Measurements from ENCODE around the gene AATF. TPM values are rescaled to one million over a fixed set of nuclear protein-coding genes. Genes with fewer than 3 reads are reported as not detected.
A peak's percentile ranks its signal among the peaks of the same experiment; 100 is the strongest.

The AATF gene
- total RNA-seq, 6 experiments from 2014 or later, result 13.2 to 19.5 (median 16.7) TPM

DNA sequence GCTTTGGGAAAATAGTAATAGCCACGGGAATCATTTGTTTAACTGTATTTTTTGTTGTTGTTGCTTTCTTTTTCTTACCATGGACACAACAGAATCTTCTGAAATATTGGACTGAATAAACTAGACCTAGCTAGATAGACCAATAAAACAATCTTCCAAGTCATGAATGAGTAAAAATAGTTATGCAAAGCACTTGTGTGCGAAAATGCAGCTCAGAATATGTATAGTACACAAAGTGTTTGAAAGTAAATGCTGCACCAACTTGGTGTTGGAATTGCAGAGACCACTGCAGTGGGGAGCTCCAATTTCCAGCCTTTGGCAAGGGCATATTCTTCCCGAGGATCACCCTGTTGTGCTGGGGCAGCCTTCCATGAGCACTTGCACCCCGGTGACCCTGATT lies 68.0 kb downstream of the AATF start:
- Histone ChIP-seq H3K9me3 (no peaks in the 10 kb centered on the region), H3K27me3 (no peaks in the 10 kb centered on the region), H3K4me3 (no peak overlapping the region), H3K27ac (no peak overlapping the region), H3K36me3 (no peaks in the 10 kb centered on the region), H3K4me1 (peaks cover 0 to 18% (median 7%) of the 10 kb centered on the region in 4 donors)
- DNase-seq (no peak), ATAC-seq (no peak)
- intact Hi-C loops (cut with DNase I), result no loop called here
- TF ChIP-seq CTCF (IDR thresholded peaks at IDR 0.05) (no peak), POLR2A (IDR thresholded peaks at IDR 0.05) (no peak)
- WGBS (ENCODE audit: insufficient coverage, low coverage, low lambda C conversion rate, missing lambda C conversion rate), result 73% methylated on average over 4 of the region's 4 CpGs

GRCh38 chr17:37017404-37017803 lies 68.7 kb downstream of the AATF start:
- DNase-seq (no peak), ATAC-seq (no peak)
- Histone ChIP-seq H3K27me3 (no peaks in the 10 kb centered on the region), H3K36me3 (no peaks in the 10 kb centered on the region), H3K4me3 (no peak overlapping the region), H3K27ac (no peak overlapping the region), H3K4me1 (peaks cover 0 to 18% (median 7%) of the 10 kb centered on the region in 4 donors), H3K9me3 (no peaks in the 10 kb centered on the region)
- no peak for TF ChIP-seq CTCF (IDR thresholded peaks at IDR 0.05)
- TF ChIP-seq POLR2A (IDR thresholded peaks at IDR 0.05), result no peak
- WGBS (ENCODE audit: insufficient coverage, low coverage, low lambda C conversion rate, missing lambda C conversion rate), result 61% methylated on average over 1 of the region's 1 CpG
- intact Hi-C loops (cut with DNase I), result no loop called here

DNA sequence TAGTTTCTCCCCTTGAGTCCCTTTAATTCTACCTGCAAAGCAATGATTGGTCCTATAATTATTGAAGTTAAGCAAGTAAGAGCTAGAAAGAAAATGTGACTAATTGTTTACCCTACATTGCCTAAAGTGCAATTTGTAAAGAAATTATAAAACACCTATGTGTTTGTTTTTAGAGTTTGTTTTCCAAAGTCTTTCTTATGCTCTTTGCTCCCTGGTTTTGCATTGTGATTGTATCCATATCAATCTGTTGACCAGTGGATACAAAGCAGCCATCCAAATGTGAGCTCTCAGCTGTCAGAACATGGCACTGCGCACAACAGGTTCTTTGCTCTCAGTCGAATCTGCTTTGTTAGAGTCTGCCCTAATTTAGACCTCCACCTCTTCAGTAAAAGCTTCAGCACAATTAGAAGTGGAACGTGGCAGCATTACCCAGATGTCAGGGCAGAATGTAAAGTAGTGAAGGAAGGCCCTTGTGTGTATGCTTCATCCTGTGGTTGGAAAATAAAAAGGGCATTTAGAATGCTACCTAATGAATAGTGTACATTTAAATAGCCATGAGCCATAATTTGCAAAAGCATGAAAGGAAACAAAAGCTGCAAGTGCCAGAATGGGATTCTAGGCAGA lies 70.5 kb downstream of the AATF start:
- H3K4me1 ChIP-seq, result peaks cover 0 to 25% (median 7%) of the 10 kb centered on the region in 4 donors
- H3K27ac ChIP-seq, result no peak overlapping the region
- ATAC-seq, result peak in 2 of 4 donors; percentile 37 to 67
- H3K9me3 ChIP-seq, result no peaks in the 10 kb centered on the region
- intact Hi-C loops (cut with DNase I), result no loop called here
- no peak for DNase-seq
- H3K27me3 ChIP-seq, result no peaks in the 10 kb centered on the region
- TF ChIP-seq POLR2A (IDR thresholded peaks at IDR 0.05), result no peak
- no peak for TF ChIP-seq CTCF (IDR thresholded peaks at IDR 0.05)
- H3K4me3 ChIP-seq, result no peak overlapping the region
- WGBS (ENCODE audit: insufficient coverage, low coverage, low lambda C conversion rate, missing lambda C conversion rate), result 56% methylated on average over 3 of the region's 3 CpGs
- H3K36me3 ChIP-seq, result no peaks in the 10 kb centered on the region

DNA sequence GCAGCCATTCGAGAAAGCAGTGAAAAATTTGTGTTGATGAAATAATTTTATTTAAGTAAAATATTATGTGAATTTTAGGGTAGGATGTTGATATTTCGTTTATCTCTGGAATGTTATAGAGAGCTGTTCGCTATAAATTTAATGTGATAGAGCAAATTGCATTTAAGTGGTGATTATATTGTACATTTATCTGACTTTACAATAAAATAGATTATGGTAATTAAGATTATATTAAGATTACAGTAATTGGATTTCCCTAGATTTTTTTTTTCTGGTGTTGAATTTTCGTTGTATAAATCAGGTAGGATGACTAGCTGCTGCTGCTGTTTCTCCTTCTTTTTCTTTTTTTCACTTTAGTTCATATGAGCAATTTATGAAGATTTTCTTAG lies 71.0 kb downstream of the AATF start:
- DNase-seq (no peak), ATAC-seq (no peak)
- Histone ChIP-seq H3K36me3 (no peaks in the 10 kb centered on the region), H3K27ac (no peak overlapping the region), H3K4me1 (peaks cover 0 to 30% (median 8%) of the 10 kb centered on the region in 4 donors), H3K4me3 (no peak overlapping the region), H3K27me3 (no peaks in the 10 kb centered on the region), H3K9me3 (no peaks in the 10 kb centered on the region)
- intact Hi-C loops (cut with DNase I), result no loop called here
- WGBS (ENCODE audit: insufficient coverage, low coverage, low lambda C conversion rate, missing lambda C conversion rate), result 100% methylated on average over 4 of the region's 4 CpGs
- TF ChIP-seq POLR2A (IDR thresholded peaks at IDR 0.05) (no peak), CTCF (IDR thresholded peaks at IDR 0.05) (no peak)
